Hepatocyte (in vitro differentiated cells): ENCODE measurements around the gene M1AP. TPM values are rescaled to one million over a fixed set of nuclear protein-coding genes. Genes with fewer than 3 reads are reported as not detected.

Source experiments
- DNase-seq: peaks from one replicate; pipeline ENCODE4 v3.0.0-alpha.2; 2016; ENCODE audit warnings: low spot score
- H2AFZ ChIP-seq: fragments of 200-600 bp; sonication (generic); 2 replicates; pipeline ENCODE4 v1.6.0; 2016; ENCODE audit warnings: antibody characterized with exemption, mild to moderate bottlenecking
- H3K27ac ChIP-seq: fragments of 200-600 bp; sonication (generic); 2 replicates; pipeline ENCODE4 v1.5.1; 2016; ENCODE audit warnings: mild to moderate bottlenecking
- H3K27me3 ChIP-seq: fragments of 200-600 bp; sonication (generic); 2 replicates; pipeline ENCODE4 v1.6.1; 2016
- H3K36me3 ChIP-seq: fragments of 200-600 bp; sonication (generic); replicated peaks from 2 replicates; pipeline ENCODE4 v1.5.1; 2016; ENCODE audit warnings: low read depth; ENCODE audit not compliant: insufficient read depth
- H3K4me1 ChIP-seq: fragments of 200-600 bp; sonication (generic); 2 replicates; pipeline ENCODE4 v1.5.1; 2016; ENCODE audit warnings: mild to moderate bottlenecking, moderate library complexity; ENCODE audit not compliant: insufficient read depth
- H3K4me2 ChIP-seq: fragments of 200-600 bp; sonication (generic); 2 replicates; pipeline ENCODE4 v1.6.0; 2016
- H3K4me3 ChIP-seq: fragments of 200-600 bp; sonication (generic); 2 replicates; pipeline ENCODE4 v1.5.1; 2016; ENCODE audit warnings: mild to moderate bottlenecking
- H3K79me2 ChIP-seq: fragments of 200-600 bp; sonication (generic); 2 replicates; pipeline ENCODE4 v1.6.0; 2017; ENCODE audit warnings: mild to moderate bottlenecking
- H3K9me2 ChIP-seq: fragments of 200-600 bp; sonication (generic); replicated peaks from 2 replicates; pipeline ENCODE4 v1.6.0; 2017; ENCODE audit warnings: mild to moderate bottlenecking; ENCODE audit not compliant: insufficient read depth
- H3K9me3 ChIP-seq: fragments of 200-600 bp; sonication (generic); 2 replicates; pipeline ENCODE4 v1.5.1; 2016; ENCODE audit warnings: low read depth, mild to moderate bottlenecking
- H4K20me1 ChIP-seq: fragments of 200-600 bp; sonication (generic); 2 replicates; pipeline ENCODE4 v1.6.0; 2016; ENCODE audit warnings: mild to moderate bottlenecking; ENCODE audit not compliant: insufficient read depth, poor library complexity, severe bottlenecking
- EZH2 ChIP-seq: fragments of 200-600 bp; sonication (generic); IDR thresholded peaks from 2 replicates; pipeline ENCODE4 v1.6.1; 2016; ENCODE audit warnings: antibody characterized with exemption, mild to moderate bottlenecking, borderline replicate concordance
- EZH2phosphoT487 ChIP-seq: fragments of 200-600 bp; sonication (generic); IDR thresholded peaks from one replicate; pipeline ENCODE4 v1.6.1; 2018; ENCODE audit warnings: antibody characterized with exemption, mild to moderate bottlenecking, low read depth, moderate library complexity; ENCODE audit not compliant: unreplicated experiment, severe bottlenecking
- WGBS: methylation state at CpG from one replicate; pipeline ENCODE4 v1.1.6; 2016; ENCODE audit warnings: low lambda C conversion rate; ENCODE audit errors: missing lambda C conversion rate; 5-methylcytosine and 5-hydroxymethylcytosine counted together
- polyA plus RNA-seq: library from polyadenylated mRNA; unstranded; fragments of >200 nt; fragmentation: Nextera tagmentation; extraction: Ambion mirVana; gene quantifications from 2 replicates; pipeline ENCODE4 v1.2.1, GENCODE V29; 2016
- total RNA-seq: library from RNA; depleted of rRNA; stranded (reverse); fragments of >200 nt; gene quantifications from 2 replicates; pipeline ENCODE4 v1.2.3, GENCODE V29; 2014
- TF ChIP-seq, protein P1 (sequence below): fragments of 200-600 bp; sonication (generic); IDR thresholded peaks from 2 replicates; pipeline ENCODE4 v1.5.1; 2016; ENCODE audit warnings: antibody characterized with exemption, mild to moderate bottlenecking; ENCODE audit not compliant: poor library complexity

Gene M1AP
- total and polyA plus RNA-seq, 2 experiments from 2014 or later, result 0.30 to 0.70 TPM

GRCh38 chr2:74646201-74646600, 1.9 kb downstream of the M1AP start:
- DNase-seq, result no peak
- WGBS, result 89% methylated on average over 2 of the region's 2 CpGs
- no peaks in the 10 kb centered on the region for H3K36me3 ChIP-seq
- TF ChIP-seq, protein P1, sequence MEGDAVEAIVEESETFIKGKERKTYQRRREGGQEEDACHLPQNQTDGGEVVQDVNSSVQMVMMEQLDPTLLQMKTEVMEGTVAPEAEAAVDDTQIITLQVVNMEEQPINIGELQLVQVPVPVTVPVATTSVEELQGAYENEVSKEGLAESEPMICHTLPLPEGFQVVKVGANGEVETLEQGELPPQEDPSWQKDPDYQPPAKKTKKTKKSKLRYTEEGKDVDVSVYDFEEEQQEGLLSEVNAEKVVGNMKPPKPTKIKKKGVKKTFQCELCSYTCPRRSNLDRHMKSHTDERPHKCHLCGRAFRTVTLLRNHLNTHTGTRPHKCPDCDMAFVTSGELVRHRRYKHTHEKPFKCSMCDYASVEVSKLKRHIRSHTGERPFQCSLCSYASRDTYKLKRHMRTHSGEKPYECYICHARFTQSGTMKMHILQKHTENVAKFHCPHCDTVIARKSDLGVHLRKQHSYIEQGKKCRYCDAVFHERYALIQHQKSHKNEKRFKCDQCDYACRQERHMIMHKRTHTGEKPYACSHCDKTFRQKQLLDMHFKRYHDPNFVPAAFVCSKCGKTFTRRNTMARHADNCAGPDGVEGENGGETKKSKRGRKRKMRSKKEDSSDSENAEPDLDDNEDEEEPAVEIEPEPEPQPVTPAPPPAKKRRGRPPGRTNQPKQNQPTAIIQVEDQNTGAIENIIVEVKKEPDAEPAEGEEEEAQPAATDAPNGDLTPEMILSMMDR, result no peak
- TF ChIP-seq EZH2phosphoT487 (no peak), EZH2 (no peak)
- H3K27ac ChIP-seq, result no peak overlapping the region
- no peaks in the 10 kb centered on the region for H4K20me1 ChIP-seq
- H3K4me1 ChIP-seq, result no peaks in the 10 kb centered on the region
- H3K9me3 ChIP-seq, result no peaks in the 10 kb centered on the region
- no peak overlapping the region for H3K4me3 ChIP-seq
- no peaks in the 10 kb centered on the region for H3K9me2 ChIP-seq
- H3K79me2 ChIP-seq, result no peaks in the 10 kb centered on the region
- H3K27me3 ChIP-seq, result no peaks in the 10 kb centered on the region
- H3K4me2 ChIP-seq, result no peak overlapping the region
- no peak overlapping the region for H2AFZ ChIP-seq

DNA sequence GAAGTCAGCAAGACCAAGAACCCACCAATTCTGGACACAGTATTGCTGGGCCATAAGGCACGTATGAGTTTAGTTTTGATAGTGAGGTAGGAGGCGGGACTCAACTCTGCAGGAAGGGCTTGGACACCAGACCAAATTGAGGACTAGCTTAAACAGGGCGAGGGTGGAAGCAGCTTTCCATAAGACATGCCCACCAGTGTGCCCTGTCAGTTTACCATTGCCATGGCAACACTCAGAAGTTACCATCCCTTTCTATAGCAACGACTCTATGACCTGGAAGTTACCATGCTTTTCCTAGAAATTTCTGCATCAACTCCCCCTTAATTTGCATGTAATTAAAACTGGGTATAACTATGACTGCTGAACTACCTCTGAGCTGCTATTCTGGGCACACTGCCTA, 2.8 kb downstream of the M1AP start:
- 85% methylated on average over 4 of the region's 4 CpGs for WGBS
- no peak for DNase-seq
- no peaks in the 10 kb centered on the region for H3K9me3 ChIP-seq

GRCh38 chr2:74639550-74639949, 8.6 kb downstream of the M1AP start:
- H3K36me3 ChIP-seq, result no peaks in the 10 kb centered on the region
- no peak overlapping the region for H3K4me3 ChIP-seq
- no peak overlapping the region for H3K4me2 ChIP-seq
- no peaks in the 10 kb centered on the region for H3K9me3 ChIP-seq
- H2AFZ ChIP-seq, result peak overlapping the region; percentile 4
- 91% methylated on average over 2 of the region's 2 CpGs for WGBS
- no peak overlapping the region for H3K27ac ChIP-seq
- no peak for DNase-seq
- H3K27me3 ChIP-seq, result no peaks in the 10 kb centered on the region
- TF ChIP-seq EZH2 (no peak), EZH2phosphoT487 (no peak)
- TF ChIP-seq, protein P1, result no peak
- H3K79me2 ChIP-seq, result no peaks in the 10 kb centered on the region
- H3K9me2 ChIP-seq, result no peaks in the 10 kb centered on the region
- H3K4me1 ChIP-seq, result peaks cover 6% of the 10 kb centered on the region
- H4K20me1 ChIP-seq, result no peaks in the 10 kb centered on the region

More for the DNA sequence above, 2.8 kb downstream of the M1AP start:
- Histone ChIP-seq H3K27ac (no peak overlapping the region), H3K4me1 (no peaks in the 10 kb centered on the region), H2AFZ (no peak overlapping the region), H3K27me3 (no peaks in the 10 kb centered on the region), H3K36me3 (no peaks in the 10 kb centered on the region), H3K79me2 (no peaks in the 10 kb centered on the region), H4K20me1 (no peaks in the 10 kb centered on the region), H3K9me2 (no peaks in the 10 kb centered on the region), H3K4me2 (no peak overlapping the region), H3K4me3 (no peak overlapping the region)
- no peak for TF ChIP-seq EZH2

- H2AFZ ChIP-seq, result no peak overlapping the region
- H3K4me2 ChIP-seq, result no peak overlapping the region
- H3K9me2 ChIP-seq, result no peaks in the 10 kb centered on the region
- peak overlapping the region; percentile 22 for H3K27ac ChIP-seq
- H3K79me2 ChIP-seq, result no peaks in the 10 kb centered on the region
- DNase-seq, result no peak
- H3K4me3 ChIP-seq, result no peak overlapping the region
- H4K20me1 ChIP-seq, result no peaks in the 10 kb centered on the region
- H3K27me3 ChIP-seq, result no peaks in the 10 kb centered on the region
- no peaks in the 10 kb centered on the region for H3K9me3 ChIP-seq
- H3K4me1 ChIP-seq, result no peaks in the 10 kb centered on the region
- H3K36me3 ChIP-seq, result no peaks in the 10 kb centered on the region
- TF ChIP-seq EZH2, result no peak
- TF ChIP-seq, protein P1, result no peak
- no peak for TF ChIP-seq EZH2phosphoT487
Observed at GRCh38 chr2:74632939-74633312, 15.2 kb downstream of the M1AP start.
